OCI-LY7 (cell line): ENCODE measurements around the gene PRR3. TPM values are rescaled to one million over a fixed set of nuclear protein-coding genes. Genes with fewer than 3 reads are reported as not detected.
A peak's percentile ranks its signal among the peaks of the same experiment; 100 is the strongest.

Experiments
- BruUV-seq: library from RNA; stranded (reverse); fragments of 400-500 nt; replicated peaks from 2 replicates; lab custom pipeline; 2021; lab: Mats Ljungman, UMichigan
- CTCF ChIA-PET: fragments of 300-600 bp; sonication (Branson Sonifier 250); formaldehyde crosslinking; loops from one replicate; lab custom pipeline; 2022; ENCODE audit warnings: antibody characterized with exemption; ENCODE audit not compliant: unreplicated experiment; lab: Charles Lee
- POLR2A ChIA-PET: fragments of 300-600 bp; sonication (Branson Sonifier 250); formaldehyde crosslinking; loops from one replicate; lab custom pipeline; 2022; ENCODE audit warnings: antibody characterized with exemption; lab: Charles Lee
- DNase-seq: peaks from one replicate; pipeline ENCODE4 v3.0.0-alpha.2; 2015; ENCODE audit warnings: low spot score
- H2AFZ ChIP-seq: fragments of 200-600 bp; sonication (generic), shearing (Covaris generic); 2 replicates; pipeline ENCODE4 v1.6.1; 2014; ENCODE audit warnings: mild to moderate bottlenecking, antibody characterized with exemption, low read length, moderate library complexity
- H3K27ac ChIP-seq: fragments of 200-600 bp; sonication (generic); 2 replicates; pipeline ENCODE4 v1.5.1; 2014; ENCODE audit warnings: mixed run types, low read depth, mild to moderate bottlenecking, moderate library complexity, low read length, inconsistent platforms; ENCODE audit not compliant: poor library complexity, severe bottlenecking
- H3K36me3 ChIP-seq: fragments of 200-600 bp; sonication (generic); 2 replicates; pipeline ENCODE4 v1.6.1; 2014; ENCODE audit warnings: mild to moderate bottlenecking, antibody characterized with exemption, low read length, moderate library complexity, mixed read lengths; ENCODE audit not compliant: insufficient read depth
- H3K4me1 ChIP-seq: fragments of 200-600 bp; sonication (generic); 2 replicates; pipeline ENCODE4 v1.5.1; 2014; ENCODE audit warnings: mild to moderate bottlenecking, low read length; ENCODE audit not compliant: insufficient read depth, poor library complexity, severe bottlenecking
- H3K4me2 ChIP-seq: fragments of 200-600 bp; sonication (generic); 2 replicates; pipeline ENCODE4 v1.6.1; 2014; ENCODE audit warnings: mild to moderate bottlenecking, low read length
- H3K4me3 ChIP-seq: fragments of 200-600 bp; sonication (generic); 2 replicates; pipeline ENCODE4 v1.5.1; 2014; ENCODE audit warnings: mild to moderate bottlenecking, low read depth, low read length; ENCODE audit not compliant: poor library complexity, severe bottlenecking
- H3K79me2 ChIP-seq: fragments of 200-600 bp; sonication (generic); 2 replicates; pipeline ENCODE4 v1.6.1; 2016; ENCODE audit warnings: low read depth, mild to moderate bottlenecking, low read length, moderate library complexity, mixed read lengths; ENCODE audit not compliant: insufficient read depth
- H3K9me2 ChIP-seq: fragments of 200-600 bp; sonication (generic); 2 replicates; pipeline ENCODE4 v1.6.1; 2016; ENCODE audit warnings: mild to moderate bottlenecking, low read length, mixed read lengths; ENCODE audit not compliant: insufficient read depth
- H3K9me3 ChIP-seq: fragments of 200-600 bp; sonication (generic); 2 replicates; pipeline ENCODE4 v1.6.1; 2014; ENCODE audit warnings: mild to moderate bottlenecking, mixed run types, low read length, mixed read lengths
- H4K20me1 ChIP-seq: fragments of 200-600 bp; sonication (generic); 2 replicates; pipeline ENCODE4 v1.6.1; 2014; ENCODE audit warnings: mild to moderate bottlenecking, antibody characterized with exemption, low read length, moderate library complexity, mixed read lengths; ENCODE audit not compliant: insufficient read depth
- EZH2phosphoT487 ChIP-seq: fragments of 200-600 bp; sonication (generic); IDR thresholded peaks from 2 replicates; pipeline ENCODE4 v1.6.1; 2018; ENCODE audit warnings: low read depth, borderline replicate concordance, mild to moderate bottlenecking, mixed run types, antibody characterized with exemption, low read length, moderate library complexity, mixed read lengths
- intact Hi-C: fragments of 100-400 bp; cut with micrococcal nuclease; formaldehyde crosslinking; loops from one replicate; pipeline ENCODE4 v1.10.0; 2022; ENCODE audit not compliant: unreplicated experiment
- total RNA-seq, 2 experiments: library from RNA; depleted of rRNA in 1 of 2; stranded (reverse); fragments of >200 nt in 1 of 2; shearing (Covaris generic) in 1 of 2; gene quantifications; 2 replicates each; pipeline ENCODE4 v1.2.3, GENCODE V29; 2014 to 2022
- TF ChIP-seq, protein P1 (sequence below): fragments of 200-600 bp; sonication (generic); conservative IDR thresholded peaks from 2 replicates; pipeline ENCODE4 v1.5.1; 2014; ENCODE audit warnings: mild to moderate bottlenecking, antibody characterized with exemption, low read length, moderate library complexity, mixed read lengths

Gene PRR3
- total RNA-seq, 2 experiments from 2014 or later = 25.2 to 34.9 TPM

- Histone ChIP-seq H4K20me1 (peaks cover 36% of the 10 kb centered on the region; the same call in 1 of the 2 replicates), H3K79me2 (peaks cover 52% of the 10 kb centered on the region), H3K36me3 (peaks cover 89% of the 10 kb centered on the region), H3K4me1 (peaks cover 27% of the 10 kb centered on the region), H3K4me2 (peak overlapping the region; percentile 12; the same call in 1 of the 2 replicates), H3K27ac (no peak overlapping the region), H3K4me3 (no peak overlapping the region), H3K9me3 (no peaks in the 10 kb centered on the region), H2AFZ (no peak overlapping the region), H3K9me2 (no peaks in the 10 kb centered on the region)
- intact Hi-C loops = no loop called here
- ChIA-PET CTCF (interaction anchor here (0.6 kb wide), 1 partner anchor 113 kb away, joined by 3 read pairs; no protein-coding TSS in a partner anchor), POLR2A (interaction anchor here (1.2 to 3.6 kb wide), 2 partner anchors 12 to 19 kb away, joined by 3 to 38 read pairs; no protein-coding TSS in a partner anchor)
- TF ChIP-seq, protein P1, sequence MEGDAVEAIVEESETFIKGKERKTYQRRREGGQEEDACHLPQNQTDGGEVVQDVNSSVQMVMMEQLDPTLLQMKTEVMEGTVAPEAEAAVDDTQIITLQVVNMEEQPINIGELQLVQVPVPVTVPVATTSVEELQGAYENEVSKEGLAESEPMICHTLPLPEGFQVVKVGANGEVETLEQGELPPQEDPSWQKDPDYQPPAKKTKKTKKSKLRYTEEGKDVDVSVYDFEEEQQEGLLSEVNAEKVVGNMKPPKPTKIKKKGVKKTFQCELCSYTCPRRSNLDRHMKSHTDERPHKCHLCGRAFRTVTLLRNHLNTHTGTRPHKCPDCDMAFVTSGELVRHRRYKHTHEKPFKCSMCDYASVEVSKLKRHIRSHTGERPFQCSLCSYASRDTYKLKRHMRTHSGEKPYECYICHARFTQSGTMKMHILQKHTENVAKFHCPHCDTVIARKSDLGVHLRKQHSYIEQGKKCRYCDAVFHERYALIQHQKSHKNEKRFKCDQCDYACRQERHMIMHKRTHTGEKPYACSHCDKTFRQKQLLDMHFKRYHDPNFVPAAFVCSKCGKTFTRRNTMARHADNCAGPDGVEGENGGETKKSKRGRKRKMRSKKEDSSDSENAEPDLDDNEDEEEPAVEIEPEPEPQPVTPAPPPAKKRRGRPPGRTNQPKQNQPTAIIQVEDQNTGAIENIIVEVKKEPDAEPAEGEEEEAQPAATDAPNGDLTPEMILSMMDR = no peak
- no peak for TF ChIP-seq EZH2phosphoT487
- no peak for DNase-seq
- no TSS peak for BruUV-seq
Measured at GRCh38 chr6:30611150-30611855, 54.2 kb downstream of the PRR3 start.

DNA sequence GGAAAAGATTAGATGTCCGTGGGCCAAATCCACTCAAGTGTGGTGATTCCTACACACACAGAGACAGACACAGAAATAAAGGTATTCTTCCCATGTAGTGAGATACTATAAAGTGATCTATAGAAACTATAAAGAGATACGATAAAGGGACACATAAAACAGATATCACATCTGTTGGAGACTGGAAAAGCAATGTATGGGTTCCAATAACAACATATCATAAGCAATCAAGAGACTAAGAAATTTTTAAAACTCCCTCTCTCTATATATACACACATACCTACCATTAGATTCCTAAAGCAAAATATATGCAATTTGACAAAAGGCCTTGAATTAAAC, 54.7 kb downstream of the PRR3 start:
- Histone ChIP-seq H3K4me1 (peaks cover 27% of the 10 kb centered on the region), H3K79me2 (peaks cover 54% of the 10 kb centered on the region), H3K36me3 (peaks cover 89% of the 10 kb centered on the region), H3K4me2 (peak overlapping the region; percentile 99; the same call in 1 of the 2 replicates), H3K9me3 (no peaks in the 10 kb centered on the region), H3K4me3 (no peak overlapping the region), H4K20me1 (peaks cover 31% of the 10 kb centered on the region; the same call in 1 of the 2 replicates), H3K27ac (no peak overlapping the region), H3K9me2 (no peaks in the 10 kb centered on the region), H2AFZ (no peak overlapping the region)
- DNase-seq = no peak
- POLR2A ChIA-PET = interaction anchor here (0.7 to 3.6 kb wide), 4 partner anchors 13 to 82 kb away, joined by 3 to 38 read pairs (median 4); partner anchors contain the start of gene C6orf136
- intact Hi-C loops = no loop called here
- CTCF ChIA-PET = interaction anchor here (0.6 kb wide), 1 partner anchor 112 kb away, joined by 3 read pairs; no protein-coding TSS in a partner anchor
- TF ChIP-seq EZH2phosphoT487 = no peak
- TF ChIP-seq, protein P1 = no peak
- BruUV-seq = no TSS peak

DNA sequence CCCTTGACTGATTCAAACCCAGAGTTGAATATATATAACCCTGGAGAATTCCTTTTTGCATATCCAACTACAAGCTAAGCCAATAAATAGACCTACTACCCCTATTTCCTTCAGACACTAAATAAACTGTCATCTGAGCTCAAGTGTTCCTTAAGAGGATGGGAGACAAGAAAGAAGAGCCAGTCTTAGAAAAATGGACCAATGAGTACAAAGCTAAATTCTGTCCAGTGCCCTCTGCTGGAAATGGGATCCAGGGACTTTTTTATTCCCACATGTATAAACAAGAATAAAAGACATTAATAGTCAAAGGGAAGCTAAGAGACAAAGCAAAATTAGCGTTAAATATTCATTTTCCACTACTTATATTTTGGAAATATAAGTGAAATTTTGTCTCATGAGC, 55.1 kb downstream of the PRR3 start:
- POLR2A ChIA-PET = interaction anchor here (0.5 to 3.6 kb wide), 6 partner anchors 13 to 96 kb away, joined by 3 to 38 read pairs (median 4); partner anchors contain the start of gene C6orf136
- Histone ChIP-seq H3K27ac (no peak overlapping the region), H3K4me2 (peak overlapping the region; percentile 99; the same call in 1 of the 2 replicates), H4K20me1 (peaks cover 30% of the 10 kb centered on the region; the same call in 1 of the 2 replicates), H3K4me1 (peaks cover 27% of the 10 kb centered on the region), H3K9me2 (no peaks in the 10 kb centered on the region), H2AFZ (no peak overlapping the region), H3K79me2 (peaks cover 55% of the 10 kb centered on the region), H3K4me3 (no peak overlapping the region), H3K36me3 (peaks cover 87% of the 10 kb centered on the region), H3K9me3 (no peaks in the 10 kb centered on the region)
- BruUV-seq = no TSS peak
- no peak for DNase-seq
- intact Hi-C loops = no loop called here
- TF ChIP-seq, protein P1 = peak; percentile 63
- no peak for TF ChIP-seq EZH2phosphoT487
- CTCF ChIA-PET = interaction anchor here (0.6 to 1.1 kb wide), 2 partner anchors 112 to 119 kb away, joined by 3 read pairs; no protein-coding TSS in a partner anchor
